Endothelial cell (in vitro differentiated cells): ENCODE measurements around the gene RIN3. TPM values are rescaled to one million over a fixed set of nuclear protein-coding genes. Genes with fewer than 3 reads are reported as not detected.

Experiments used
- DNase-seq: peaks from one replicate; pipeline ENCODE4 v3.0.0; 2021; ENCODE audit warnings: low spot score
- H3K27ac Mint-ChIP-seq: one replicate; pipeline ENCODE4 v1.8.0; 2021; ENCODE audit warnings: mixed read lengths, inconsistent platforms; ENCODE audit not compliant: unreplicated experiment
- H3K27me3 Mint-ChIP-seq: one replicate; pipeline ENCODE4 v1.8.0; 2021; ENCODE audit warnings: mild to moderate bottlenecking, moderate library complexity, mixed read lengths, inconsistent platforms; ENCODE audit not compliant: unreplicated experiment
- H3K36me3 Mint-ChIP-seq: one replicate; pipeline ENCODE4 v1.8.0; 2021; ENCODE audit warnings: mild to moderate bottlenecking, low read depth, mixed read lengths, inconsistent platforms; ENCODE audit not compliant: unreplicated experiment
- H3K4me1 Mint-ChIP-seq: one replicate; pipeline ENCODE4 v1.8.0; 2021; ENCODE audit warnings: mild to moderate bottlenecking, mixed read lengths, inconsistent platforms; ENCODE audit not compliant: unreplicated experiment
- H3K4me3 Mint-ChIP-seq: one replicate; pipeline ENCODE4 v1.8.0; 2021; ENCODE audit warnings: mild to moderate bottlenecking, mixed read lengths, inconsistent platforms; ENCODE audit not compliant: unreplicated experiment
- H3K9me3 Mint-ChIP-seq: one replicate; pipeline ENCODE4 v1.8.0; 2021; ENCODE audit warnings: mixed read lengths, inconsistent platforms; ENCODE audit not compliant: unreplicated experiment
- total RNA-seq: library from RNA; stranded (reverse); fragmentation: NEBNext Ultra II Directional; extraction: Animal tissue kit (Norgen Biotek cat#: 25700); gene quantifications from one replicate; pipeline ENCODE4 v1.2.1, GENCODE V29; 2021; ENCODE audit not compliant: unreplicated experiment
- TF ChIP-seq, protein P1 (sequence below): fragments of 200-600 bp; sonication (generic); IDR thresholded peaks from one replicate; pipeline ENCODE4 v1.5.0; 2021; ENCODE audit warnings: antibody characterized with exemption; ENCODE audit not compliant: unreplicated experiment

RIN3 gene
- total RNA-seq, 1 donor from 2014 or later = 25.8 TPM

DNA sequence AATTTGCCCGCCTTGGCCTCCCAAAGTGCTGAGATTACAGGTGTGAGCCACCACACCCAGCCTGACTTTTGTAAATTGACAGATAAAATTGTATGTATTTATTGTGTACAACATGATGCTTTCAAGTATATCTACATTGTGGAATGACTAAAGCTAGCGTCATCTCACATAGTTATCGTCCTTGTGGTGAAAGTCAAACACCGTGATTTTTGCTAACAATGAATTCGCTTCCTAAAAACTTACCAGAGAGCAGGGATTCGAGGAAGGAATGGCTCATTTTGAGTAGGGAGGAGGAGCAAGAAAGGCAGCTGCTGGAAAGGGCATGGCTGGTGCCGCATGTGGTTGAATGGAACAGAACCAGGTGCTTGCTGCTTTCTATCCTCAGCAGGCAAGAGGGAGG, 149.5 kb downstream of the RIN3 start:
- peaks cover 7% of the 10 kb centered on the region for H3K4me1 Mint-ChIP-seq

DNA sequence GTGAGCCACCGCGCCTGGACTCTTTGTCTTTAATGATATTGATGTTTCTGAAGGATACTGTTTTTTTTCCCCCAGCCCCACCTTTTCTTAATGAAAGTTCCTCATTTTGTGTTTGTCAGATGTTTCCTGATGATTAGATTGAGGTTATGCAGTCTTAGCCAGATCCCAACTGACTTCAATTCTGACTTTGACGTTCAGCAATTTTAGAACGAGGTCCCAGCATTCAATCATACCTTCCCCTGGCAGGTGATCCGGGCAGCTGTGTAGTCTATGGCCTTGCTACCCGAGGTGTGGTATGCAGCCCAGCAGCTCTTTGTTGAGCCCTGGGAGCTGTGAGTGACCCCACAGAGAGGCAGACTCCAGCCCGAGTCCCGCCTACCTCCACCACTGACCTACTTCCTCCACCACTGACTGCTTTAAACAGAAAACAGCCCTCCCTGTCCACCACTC, 152.1 kb downstream of the RIN3 start:
- TF ChIP-seq, protein P1, sequence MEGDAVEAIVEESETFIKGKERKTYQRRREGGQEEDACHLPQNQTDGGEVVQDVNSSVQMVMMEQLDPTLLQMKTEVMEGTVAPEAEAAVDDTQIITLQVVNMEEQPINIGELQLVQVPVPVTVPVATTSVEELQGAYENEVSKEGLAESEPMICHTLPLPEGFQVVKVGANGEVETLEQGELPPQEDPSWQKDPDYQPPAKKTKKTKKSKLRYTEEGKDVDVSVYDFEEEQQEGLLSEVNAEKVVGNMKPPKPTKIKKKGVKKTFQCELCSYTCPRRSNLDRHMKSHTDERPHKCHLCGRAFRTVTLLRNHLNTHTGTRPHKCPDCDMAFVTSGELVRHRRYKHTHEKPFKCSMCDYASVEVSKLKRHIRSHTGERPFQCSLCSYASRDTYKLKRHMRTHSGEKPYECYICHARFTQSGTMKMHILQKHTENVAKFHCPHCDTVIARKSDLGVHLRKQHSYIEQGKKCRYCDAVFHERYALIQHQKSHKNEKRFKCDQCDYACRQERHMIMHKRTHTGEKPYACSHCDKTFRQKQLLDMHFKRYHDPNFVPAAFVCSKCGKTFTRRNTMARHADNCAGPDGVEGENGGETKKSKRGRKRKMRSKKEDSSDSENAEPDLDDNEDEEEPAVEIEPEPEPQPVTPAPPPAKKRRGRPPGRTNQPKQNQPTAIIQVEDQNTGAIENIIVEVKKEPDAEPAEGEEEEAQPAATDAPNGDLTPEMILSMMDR = no peak
- Mint-ChIP-seq H3K36me3 (peaks cover 30% of the 10 kb centered on the region), H3K9me3 (no peaks in the 10 kb centered on the region), H3K4me1 (peaks cover 7% of the 10 kb centered on the region), H3K4me3 (no peak overlapping the region), H3K27ac (no peak overlapping the region), H3K27me3 (peaks cover 4% of the 10 kb centered on the region)
- DNase-seq = no peak

More for the DNA sequence above, 149.5 kb downstream of the RIN3 start:
- Mint-ChIP-seq H3K4me3 (no peak overlapping the region), H3K36me3 (peaks cover 40% of the 10 kb centered on the region), H3K9me3 (no peaks in the 10 kb centered on the region), H3K27ac (no peak overlapping the region), H3K27me3 (peaks cover 3% of the 10 kb centered on the region)
- no peak for DNase-seq
- TF ChIP-seq, protein P1 = no peak

DNA sequence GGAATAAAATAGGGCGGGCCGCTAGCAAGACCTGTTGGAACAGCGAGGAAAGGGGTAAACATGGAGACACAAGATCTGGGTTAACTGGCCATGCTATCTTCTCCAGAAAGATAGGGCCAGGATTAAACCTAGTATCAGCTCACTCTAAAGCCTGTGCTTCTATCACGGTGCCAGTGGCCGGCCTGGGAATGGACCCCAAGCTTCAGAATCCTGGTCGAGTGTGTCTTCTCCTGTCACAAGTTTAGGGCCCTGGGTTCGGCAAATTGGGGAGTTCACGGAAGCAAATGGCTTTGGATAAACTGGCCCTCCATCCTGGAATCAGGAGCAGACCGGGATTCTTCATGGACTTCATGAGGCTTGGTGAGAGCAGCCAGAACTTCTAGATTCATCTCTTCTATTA, 152.7 kb downstream of the RIN3 start:
- Mint-ChIP-seq H3K4me3 (no peak overlapping the region), H3K9me3 (no peaks in the 10 kb centered on the region), H3K4me1 (peaks cover 7% of the 10 kb centered on the region), H3K27me3 (peaks cover 6% of the 10 kb centered on the region), H3K36me3 (peaks cover 24% of the 10 kb centered on the region), H3K27ac (no peak overlapping the region)
- no peak for DNase-seq
- TF ChIP-seq, protein P1 = no peak

DNA sequence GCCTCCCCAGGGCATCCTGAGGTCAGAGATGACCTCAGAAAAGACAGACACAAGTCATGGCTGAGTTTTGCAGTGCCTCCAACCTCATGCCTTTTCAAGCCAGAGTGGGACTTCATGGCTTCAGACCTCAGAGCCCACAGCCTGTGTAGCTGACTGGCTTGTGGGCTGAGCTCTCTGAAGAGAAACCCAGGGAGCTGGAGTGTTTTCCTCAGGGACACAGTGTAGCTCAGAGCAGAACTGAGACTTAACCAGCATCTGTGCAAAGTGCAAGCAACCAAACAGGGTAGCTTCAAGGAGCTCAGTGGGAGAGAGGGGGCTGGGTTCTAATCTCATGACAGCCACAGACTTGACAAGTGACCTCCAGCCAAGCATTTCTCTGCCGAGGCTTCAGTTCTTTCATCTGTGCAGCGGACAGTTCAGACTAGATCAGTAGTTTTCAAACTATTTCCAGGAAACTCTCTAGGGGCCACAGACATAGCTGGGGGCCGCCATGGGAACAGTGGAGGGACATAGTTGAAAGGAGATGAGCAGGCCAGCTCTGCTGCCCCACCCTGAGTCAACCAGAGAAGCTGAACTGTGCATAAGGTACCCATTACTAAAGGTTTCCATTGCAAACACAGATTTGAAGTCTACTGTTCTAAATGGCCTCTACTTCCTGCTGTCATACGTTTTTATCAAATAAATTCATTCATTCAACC, 154.8 kb downstream of the RIN3 start:
- Mint-ChIP-seq H3K4me1 (peaks cover 7% of the 10 kb centered on the region), H3K9me3 (no peaks in the 10 kb centered on the region), H3K27ac (no peak overlapping the region), H3K27me3 (peaks cover 6% of the 10 kb centered on the region), H3K36me3 (peaks cover 16% of the 10 kb centered on the region), H3K4me3 (no peak overlapping the region)
- no peak for DNase-seq
- TF ChIP-seq, protein P1 = no peak

DNA sequence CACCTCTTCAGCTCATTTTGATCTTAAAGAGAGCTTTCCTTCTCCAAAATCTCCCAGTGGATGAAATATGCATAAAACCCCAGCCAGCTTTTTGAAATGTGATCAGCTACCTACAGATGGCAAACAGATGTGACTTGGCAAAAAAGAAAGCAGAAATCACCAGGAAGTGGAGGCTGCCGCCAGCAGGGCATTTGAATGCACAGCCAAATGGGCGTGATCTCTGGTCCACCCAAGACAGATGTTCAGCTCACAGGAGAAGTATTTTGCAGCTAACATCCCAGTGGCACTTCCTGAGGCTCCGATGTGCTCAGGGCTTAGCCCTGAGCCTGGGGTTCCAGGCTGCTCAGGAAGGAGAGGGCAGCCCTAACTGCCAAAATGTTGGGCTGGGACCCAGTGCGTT, 156.6 kb downstream of the RIN3 start:
- Mint-ChIP-seq H3K27me3 (peaks cover 6% of the 10 kb centered on the region), H3K4me1 (peaks cover 7% of the 10 kb centered on the region), H3K9me3 (no peaks in the 10 kb centered on the region), H3K4me3 (no peak overlapping the region), H3K36me3 (peaks cover 16% of the 10 kb centered on the region), H3K27ac (no peak overlapping the region)
- DNase-seq = no peak
- TF ChIP-seq, protein P1 = no peak
